HG03175 (cell line): Measurements from ENCODE around the gene TMEM123.
A peak's percentile ranks its signal among the peaks of the same experiment; 100 is the strongest.

Experiments used
- ATAC-seq: cut with Tn5 transposase; IDR thresholded peaks from one replicate; pipeline ENCODE4 v1.9.1; 2021; ENCODE audit warnings: mild to moderate bottlenecking, moderate library complexity; ENCODE audit not compliant: unreplicated experiment

TMEM123 gene

DNA sequence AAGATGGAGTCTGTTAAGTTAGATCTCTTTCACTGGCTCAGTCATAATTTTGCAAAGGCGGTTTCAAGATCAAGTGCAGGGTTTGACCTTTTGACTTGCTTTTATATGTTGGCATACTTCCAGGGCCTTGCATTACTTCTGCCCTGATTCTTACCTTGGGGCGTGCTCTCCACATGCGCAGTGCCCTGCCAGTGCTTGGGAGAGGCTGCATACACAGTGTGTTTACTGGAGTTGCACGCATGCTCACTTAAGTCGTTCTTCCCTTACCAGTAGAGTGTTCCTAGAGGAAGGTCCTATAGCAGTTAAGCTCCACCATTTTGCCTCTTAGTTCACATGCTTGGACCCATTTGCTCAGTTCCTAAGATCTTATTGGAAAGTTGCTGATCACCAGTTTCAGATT is 21.0 kb upstream of the TMEM123 start:
- ATAC-seq: no peak

- ATAC-seq: no peak
Measured at GRCh38 chr11:102472127-102472526, 19.6 kb upstream of the TMEM123 start.

- ATAC-seq: no peak
Measured at GRCh38 chr11:102471474-102471873, 18.9 kb upstream of the TMEM123 start.

DNA sequence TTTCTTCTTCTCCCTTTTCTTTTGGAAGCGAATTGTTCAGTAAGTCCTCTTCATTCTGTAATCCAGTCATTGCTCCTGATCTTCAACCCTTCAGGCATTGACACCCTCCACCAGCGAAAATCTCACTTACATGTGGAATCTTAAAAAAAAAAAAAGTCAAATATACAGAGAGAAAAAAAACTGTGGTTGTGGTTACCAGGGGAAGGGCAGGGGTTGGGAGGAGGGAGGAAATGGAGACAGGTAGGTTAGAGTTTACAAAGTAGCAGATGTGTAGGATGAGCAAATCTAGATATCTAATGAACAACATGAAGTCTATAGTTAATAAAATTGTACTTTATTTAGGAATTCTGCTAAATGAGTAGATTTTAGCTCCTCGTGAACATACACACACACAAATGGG is 17.7 kb upstream of the TMEM123 start:
- no peak for ATAC-seq

DNA sequence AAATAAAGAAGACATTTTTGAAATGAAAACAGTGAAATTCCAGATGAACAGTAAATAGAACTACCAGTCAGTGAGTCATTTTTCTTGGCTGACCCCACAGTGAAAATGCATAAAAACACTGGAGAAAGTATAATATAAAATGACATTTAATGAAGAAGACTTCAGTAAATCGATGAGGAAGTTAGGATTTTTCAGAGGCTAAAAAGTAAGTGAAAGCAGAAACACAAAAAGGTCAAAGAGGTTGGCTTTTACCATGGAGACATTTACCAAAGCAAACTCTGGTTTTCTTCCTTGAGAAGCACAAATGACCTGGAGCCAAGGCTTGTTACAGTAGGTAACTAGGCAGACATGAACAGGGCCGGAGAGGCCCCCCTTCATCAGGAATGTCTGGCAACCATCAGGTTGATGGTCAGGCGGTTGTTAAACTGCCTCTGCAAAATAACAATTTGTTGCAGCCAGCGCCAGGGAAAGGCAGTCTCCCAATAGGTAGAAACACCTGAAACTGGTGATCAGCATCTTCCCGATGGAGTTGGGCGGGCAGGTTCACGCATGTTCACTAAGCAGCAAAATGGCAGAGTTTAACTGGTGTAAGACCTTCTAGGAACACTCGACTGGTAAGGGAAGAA is 16.7 kb upstream of the TMEM123 start:
- no peak for ATAC-seq

DNA sequence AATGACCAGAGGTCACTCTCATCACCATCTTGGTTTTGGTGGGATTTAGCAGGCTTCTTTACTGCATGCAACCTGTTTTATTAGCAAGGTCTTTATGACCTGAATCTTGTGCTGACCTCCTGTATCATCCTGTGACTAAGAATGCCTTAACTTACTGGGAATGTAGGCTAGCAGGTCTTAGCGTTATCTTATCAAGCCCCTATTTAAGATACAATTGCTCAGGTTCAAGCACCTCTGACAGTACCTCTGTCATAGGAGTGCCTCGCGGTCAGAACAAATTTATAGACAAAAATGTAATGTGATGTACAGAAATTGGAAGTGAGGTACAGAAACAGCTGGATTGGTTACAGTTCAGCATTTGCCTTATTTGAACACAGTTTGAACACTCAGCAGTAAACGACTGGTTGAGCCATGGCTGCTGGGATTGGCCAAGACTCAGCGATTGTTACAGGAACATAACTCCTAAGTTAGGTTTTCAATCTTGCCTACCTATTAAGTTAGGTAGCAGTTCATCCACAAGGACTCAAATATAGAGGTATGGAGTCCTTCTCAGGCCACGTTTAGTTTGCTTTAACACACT is 16.1 kb upstream of the TMEM123 start:
- ATAC-seq: no peak

GRCh38 chr11:102467853-102468580 is 15.5 kb upstream of the TMEM123 start:
- no peak for ATAC-seq

- no peak for ATAC-seq
Measured at GRCh38 chr11:102467080-102467708, 14.6 kb upstream of the TMEM123 start.

- no peak for ATAC-seq
Measured at GRCh38 chr11:102465696-102466095, 13.1 kb upstream of the TMEM123 start.

DNA sequence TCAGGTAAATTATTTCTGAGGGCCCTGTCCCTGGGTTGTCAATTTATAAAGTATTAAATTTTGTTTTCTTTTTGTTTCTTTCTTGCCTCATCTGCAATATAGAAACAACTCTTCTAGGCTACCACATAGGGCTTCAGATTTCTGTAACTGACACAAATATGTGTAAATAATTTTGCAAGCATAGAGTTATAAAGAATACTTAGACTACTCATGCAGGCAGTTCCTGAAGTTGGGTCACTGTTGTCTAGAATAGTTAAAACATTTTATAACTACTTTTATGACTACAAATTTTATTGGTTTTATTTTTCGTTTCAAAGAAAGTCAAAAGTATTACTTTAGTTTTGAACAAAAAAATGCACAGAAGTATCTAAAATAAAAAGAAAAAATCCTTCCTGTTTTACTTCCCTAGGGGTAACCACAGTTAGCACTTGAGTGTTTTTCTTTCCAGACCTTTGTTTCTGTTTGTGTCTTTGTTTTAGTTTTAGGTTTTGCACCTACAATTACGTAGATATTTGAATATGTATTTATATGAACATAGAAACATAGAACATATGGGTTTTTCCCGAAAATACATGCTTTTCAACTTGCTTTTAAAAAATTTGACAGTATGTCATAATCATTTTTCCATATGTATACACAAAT is 12.4 kb upstream of the TMEM123 start:
- no peak for ATAC-seq

- no peak for ATAC-seq
Measured at GRCh38 chr11:102464037-102464436, 11.5 kb upstream of the TMEM123 start.

DNA sequence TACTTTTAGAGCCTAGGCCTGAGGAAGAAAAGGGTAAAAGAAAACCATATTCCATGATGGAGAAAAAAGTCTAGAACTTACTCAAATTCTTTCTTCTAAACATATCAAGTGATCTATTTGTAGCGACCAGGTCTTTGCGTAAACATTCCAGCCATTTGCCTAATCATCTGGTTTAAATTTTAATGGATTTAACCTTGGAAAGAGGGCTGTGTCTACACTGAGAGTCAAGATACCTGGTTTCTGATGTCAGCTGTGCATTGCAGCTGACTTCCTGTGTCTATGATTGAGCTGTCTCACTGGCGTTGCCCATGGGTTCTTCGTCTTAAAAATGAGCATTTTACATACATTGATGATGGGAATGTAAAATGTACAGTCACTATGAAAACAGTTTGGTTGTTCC is 10.0 kb upstream of the TMEM123 start:
- ATAC-seq: no peak

DNA sequence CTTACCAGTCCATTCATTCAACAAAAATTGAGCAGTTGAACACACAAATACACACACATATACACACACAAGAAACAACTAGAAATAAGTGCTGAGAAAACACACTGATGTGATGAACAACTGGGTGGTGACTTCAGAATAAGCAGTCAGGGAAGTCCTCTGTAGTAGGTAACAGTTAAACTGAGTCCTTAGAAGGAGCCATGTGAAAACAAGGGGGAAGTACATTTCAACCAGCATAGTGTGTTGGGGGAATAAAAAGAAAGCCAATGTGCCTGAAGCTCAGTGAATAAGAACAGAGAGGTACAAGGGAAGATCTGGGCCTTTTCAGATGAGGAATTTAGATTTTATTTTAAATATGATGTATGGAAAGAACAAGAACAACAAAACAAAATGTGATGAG is 6.8 kb upstream of the TMEM123 start:
- ATAC-seq: no peak

GRCh38 chr11:102458548-102458947 is 6.0 kb upstream of the TMEM123 start:
- no peak for ATAC-seq

DNA sequence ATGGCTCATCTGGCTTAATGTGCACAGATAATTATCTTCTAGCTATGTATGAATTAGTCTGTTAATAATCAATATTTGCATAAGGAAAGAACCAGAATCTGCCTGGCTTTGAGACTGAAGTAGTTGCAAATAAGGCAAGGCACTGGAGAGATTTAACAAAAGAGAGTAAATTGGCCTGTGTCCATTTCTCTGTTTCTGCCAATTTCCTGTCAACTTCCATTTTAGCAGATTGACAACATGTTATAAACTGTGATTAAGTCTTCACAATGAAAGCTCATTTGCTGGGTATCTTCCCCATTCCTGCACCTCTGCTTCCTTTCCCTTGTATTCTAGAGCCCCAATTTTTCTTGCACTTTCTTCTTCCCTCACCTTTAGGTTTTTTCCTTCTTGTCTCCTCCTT is 5.3 kb upstream of the TMEM123 start:
- no peak for ATAC-seq

GRCh38 chr11:102457056-102457677 is 4.6 kb upstream of the TMEM123 start:
- ATAC-seq: no peak

DNA sequence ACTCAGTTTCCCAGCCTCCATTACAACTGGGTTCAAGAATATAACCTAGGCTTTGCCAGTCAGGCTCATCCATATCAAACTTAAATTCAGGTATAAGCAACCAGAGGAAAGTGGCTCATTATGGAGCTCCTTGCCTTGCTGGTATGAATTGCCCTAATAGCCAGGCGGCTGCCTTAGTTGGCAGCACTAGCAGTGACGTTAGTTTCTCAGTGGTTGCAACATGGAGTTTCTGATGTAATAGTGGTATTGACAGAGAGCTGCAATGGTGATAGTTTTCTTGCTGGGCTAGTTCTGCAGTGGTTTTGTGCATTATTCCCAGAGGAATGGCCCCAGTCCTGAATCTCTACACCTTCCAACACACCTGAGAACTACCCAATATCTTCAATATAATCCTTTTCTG is 3.8 kb upstream of the TMEM123 start:
- ATAC-seq: no peak

DNA sequence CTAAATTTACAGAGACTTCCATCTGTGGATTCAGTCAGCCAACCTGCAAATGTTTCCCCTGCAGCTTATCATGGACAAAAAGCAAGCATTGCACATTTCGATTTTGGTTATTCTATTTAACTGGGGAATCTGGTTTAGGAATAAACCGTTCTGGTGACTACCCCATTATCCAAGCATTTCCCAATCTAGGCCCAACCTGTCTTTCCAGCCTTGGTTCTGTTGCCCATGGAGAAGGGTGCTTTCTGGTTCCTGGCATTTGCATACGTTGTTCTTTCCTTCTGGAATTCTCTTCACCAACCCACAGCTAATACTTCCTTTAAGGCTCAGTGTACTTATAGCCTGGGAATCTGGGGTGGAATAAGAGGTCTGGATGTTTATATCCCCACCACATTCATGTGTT is 1.4 kb upstream of the TMEM123 start:
- no peak for ATAC-seq

GRCh38 chr11:102453302-102453695 is 734 bp upstream of the TMEM123 start:
- no peak for ATAC-seq

DNA sequence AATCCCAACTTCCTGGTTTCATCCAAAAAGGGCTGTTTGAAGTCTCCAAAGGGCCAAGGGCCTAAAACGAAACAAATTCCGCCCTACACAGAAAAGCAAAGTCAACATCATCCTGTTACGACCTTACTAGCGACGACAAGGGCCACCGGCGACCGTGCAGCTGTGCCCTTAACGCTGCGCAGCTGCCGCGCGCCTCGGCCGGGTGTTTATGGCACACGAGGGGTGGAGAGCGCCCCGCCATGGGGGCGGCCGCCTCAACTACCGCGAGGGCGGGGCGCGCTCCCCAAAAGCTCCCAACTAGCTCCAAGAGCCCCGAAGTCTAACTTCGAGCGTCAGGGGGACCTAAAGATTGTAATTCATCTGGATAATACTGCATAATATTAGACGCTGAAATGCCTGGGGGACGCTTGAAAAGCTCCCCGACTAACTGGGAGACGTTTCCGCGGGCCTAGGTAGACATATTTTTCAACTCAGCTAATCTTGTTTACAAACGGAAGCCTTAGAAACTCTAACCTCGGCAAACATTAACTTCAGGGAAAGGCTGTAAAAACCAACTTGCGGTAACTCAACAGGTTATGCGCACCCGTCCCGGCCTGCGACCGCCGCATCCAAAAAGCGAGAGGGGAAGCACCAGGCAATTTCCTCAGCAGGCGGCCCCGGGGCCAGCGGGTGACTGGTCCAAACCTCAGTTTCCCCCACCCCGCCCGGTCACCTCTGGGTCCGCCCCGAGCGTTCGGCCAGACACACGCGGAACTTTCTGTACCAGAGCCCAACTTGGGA is 694 bp downstream of the TMEM123 start:
- peak; percentile 68 for ATAC-seq
